Activated CD4-positive, alpha-beta T cell treated with anti-CD3 and anti-CD28 coated beads for 1 hour (primary cell): ENCODE data around the gene QPRT.
"Not testable (repeated sequence)": the region's sequence is repeated elsewhere in the genome, so short reads cannot be mapped to it uniquely, and the experiment has no call there.

ENCODE experiments used
- DNase-seq: peaks from one replicate; pipeline ENCODE4 v3.0.0-alpha.2; 2020

QPRT gene

GRCh38 chr16:29663016-29663806 lies 15.8 kb upstream of the QPRT start, which contains the start of gene SPN:
Gene SPN, plus strand, starts transcription at chr16:29663247. Its CDS starts 482 bp downstream, at chr16:29663729.
- DNase-seq = no peak

- no peak for DNase-seq
Observed at GRCh38 chr16:29663807-29664090, 15.2 kb upstream of the QPRT start.

GRCh38 chr16:29664091-29664921 lies 14.7 kb upstream of the QPRT start:
- no peak for DNase-seq

GRCh38 chr16:29665294-29666077 lies 13.5 kb upstream of the QPRT start:
- no peak for DNase-seq

- DNase-seq = not testable (repeated sequence)
Observed at GRCh38 chr16:29667322-29667610, 11.7 kb upstream of the QPRT start.

GRCh38 chr16:29667755-29668154 lies 11.2 kb upstream of the QPRT start:
- no peak for DNase-seq

- DNase-seq = no peak
Observed at GRCh38 chr16:29668267-29668666, 10.7 kb upstream of the QPRT start.

GRCh38 chr16:29673501-29673900 lies 5.5 kb upstream of the QPRT start:
- DNase-seq = no peak

GRCh38 chr16:29674188-29674587 lies 4.8 kb upstream of the QPRT start:
- DNase-seq = no peak

- no peak for DNase-seq
Observed at GRCh38 chr16:29675811-29676643, 3.0 kb upstream of the QPRT start.

GRCh38 chr16:29676989-29677785 lies 1.8 kb upstream of the QPRT start:
- no peak for DNase-seq

GRCh38 chr16:29680180-29680598 lies 1.2 kb downstream of the QPRT start:
- DNase-seq = no peak

- DNase-seq = no peak
Observed at GRCh38 chr16:29683543-29684090, 4.6 kb downstream of the QPRT start.

GRCh38 chr16:29684679-29685078 lies 5.7 kb downstream of the QPRT start:
- DNase-seq = no peak

GRCh38 chr16:29686740-29687332 lies 7.9 kb downstream of the QPRT start:
- no peak for DNase-seq

GRCh38 chr16:29687755-29688154 lies 8.8 kb downstream of the QPRT start:
- DNase-seq = no peak

GRCh38 chr16:29688172-29688571 lies 9.2 kb downstream of the QPRT start:
- DNase-seq = no peak

- DNase-seq = not testable (repeated sequence)
Observed at GRCh38 chr16:29689490-29690351, 10.7 kb downstream of the QPRT start.

- DNase-seq = not testable (repeated sequence)
Observed at GRCh38 chr16:29692606-29693005, 13.6 kb downstream of the QPRT start.
